Ovary (tissue), 3 donors: Measurements from ENCODE around the gene DNASE1L1.

ENCODE experiments used
- POLR2A ChIP-seq: fragments of 450-650 bp; IDR thresholded peaks from one replicate; pipeline ENCODE4 v1.6.1; 2017; ENCODE audit warnings: antibody characterized with exemption, mild to moderate bottlenecking, moderate library complexity
- TF ChIP-seq, protein P1 (sequence below), 3 donors: fragments of 450-650 bp in 2 of 3; fragments of 200-600 bp in 1 of 3; IDR thresholded peaks; one replicate each; pipeline versions ENCODE4 v1.5.1 to v1.8.0; 2016 to 2022; ENCODE audit warnings: antibody characterized with exemption in 3 of 3, mild to moderate bottlenecking in 1 of 3
- donor health status: DM: no; HTN: no; CAD: no.

DNA sequence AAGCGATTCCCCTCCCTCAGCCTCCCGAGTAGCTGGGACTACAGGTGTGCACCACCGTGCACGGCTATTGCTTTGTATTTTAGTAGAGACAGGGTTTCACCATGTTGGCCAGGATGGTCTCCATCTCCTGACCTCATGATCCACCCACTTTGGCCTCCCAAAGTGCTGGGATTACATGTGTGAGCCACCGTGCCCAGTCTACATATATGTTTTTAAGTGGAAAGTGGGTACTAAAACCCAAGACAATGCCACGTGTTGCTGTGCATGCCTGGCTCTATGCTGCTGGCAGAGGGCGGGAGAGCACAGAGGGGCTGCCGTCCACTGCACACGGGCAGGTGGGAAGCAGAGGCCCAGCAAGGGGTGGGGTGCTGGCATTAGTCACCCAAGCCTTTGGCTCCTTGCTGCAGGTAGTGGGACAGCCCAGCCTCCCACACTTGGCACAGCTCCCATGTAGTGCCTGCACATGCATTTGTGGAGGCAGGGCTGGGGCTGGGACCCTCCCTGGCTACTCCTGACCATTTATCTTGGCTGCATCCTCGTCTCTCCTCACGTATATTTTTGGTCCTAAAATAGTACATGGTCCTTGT lies 26.5 kb downstream of the DNASE1L1 start:
- TF ChIP-seq, protein P1, sequence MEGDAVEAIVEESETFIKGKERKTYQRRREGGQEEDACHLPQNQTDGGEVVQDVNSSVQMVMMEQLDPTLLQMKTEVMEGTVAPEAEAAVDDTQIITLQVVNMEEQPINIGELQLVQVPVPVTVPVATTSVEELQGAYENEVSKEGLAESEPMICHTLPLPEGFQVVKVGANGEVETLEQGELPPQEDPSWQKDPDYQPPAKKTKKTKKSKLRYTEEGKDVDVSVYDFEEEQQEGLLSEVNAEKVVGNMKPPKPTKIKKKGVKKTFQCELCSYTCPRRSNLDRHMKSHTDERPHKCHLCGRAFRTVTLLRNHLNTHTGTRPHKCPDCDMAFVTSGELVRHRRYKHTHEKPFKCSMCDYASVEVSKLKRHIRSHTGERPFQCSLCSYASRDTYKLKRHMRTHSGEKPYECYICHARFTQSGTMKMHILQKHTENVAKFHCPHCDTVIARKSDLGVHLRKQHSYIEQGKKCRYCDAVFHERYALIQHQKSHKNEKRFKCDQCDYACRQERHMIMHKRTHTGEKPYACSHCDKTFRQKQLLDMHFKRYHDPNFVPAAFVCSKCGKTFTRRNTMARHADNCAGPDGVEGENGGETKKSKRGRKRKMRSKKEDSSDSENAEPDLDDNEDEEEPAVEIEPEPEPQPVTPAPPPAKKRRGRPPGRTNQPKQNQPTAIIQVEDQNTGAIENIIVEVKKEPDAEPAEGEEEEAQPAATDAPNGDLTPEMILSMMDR (IDR thresholded peaks at IDR 0.05), result no peak
- no peak for TF ChIP-seq POLR2A
